Smooth muscle cell of the brain vasculature (primary cell): Measurements from ENCODE around the gene NGLY1.

Source experiments
- DNase-seq: peaks from one replicate; pipeline ENCODE4 v3.0.0-alpha.2; 2012; ENCODE audit warnings: low read depth, low spot score

NGLY1 gene

GRCh38 chr3:25784971-25785370 lies 1.7 kb upstream of the NGLY1 start:
- no peak for DNase-seq

- no peak for DNase-seq
These were observed 644 bp upstream of the NGLY1 start for GRCh38 chr3:25783661-25784512.

DNA sequence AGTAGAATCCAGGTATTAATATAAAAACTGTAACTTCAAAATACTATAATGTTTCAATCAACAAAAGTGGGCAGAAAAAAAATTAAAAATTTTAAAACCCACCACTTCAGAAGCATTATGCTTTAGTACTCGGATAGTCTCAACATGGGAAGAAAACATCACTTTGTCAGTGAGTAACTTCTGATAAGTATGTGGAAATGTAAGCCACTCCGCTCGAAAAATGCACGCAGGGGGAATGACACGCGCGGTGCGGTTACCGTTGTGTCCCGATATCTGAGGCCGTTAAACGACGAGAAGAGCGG lies 656 bp downstream of the NGLY1 start:
- no peak for DNase-seq

DNA sequence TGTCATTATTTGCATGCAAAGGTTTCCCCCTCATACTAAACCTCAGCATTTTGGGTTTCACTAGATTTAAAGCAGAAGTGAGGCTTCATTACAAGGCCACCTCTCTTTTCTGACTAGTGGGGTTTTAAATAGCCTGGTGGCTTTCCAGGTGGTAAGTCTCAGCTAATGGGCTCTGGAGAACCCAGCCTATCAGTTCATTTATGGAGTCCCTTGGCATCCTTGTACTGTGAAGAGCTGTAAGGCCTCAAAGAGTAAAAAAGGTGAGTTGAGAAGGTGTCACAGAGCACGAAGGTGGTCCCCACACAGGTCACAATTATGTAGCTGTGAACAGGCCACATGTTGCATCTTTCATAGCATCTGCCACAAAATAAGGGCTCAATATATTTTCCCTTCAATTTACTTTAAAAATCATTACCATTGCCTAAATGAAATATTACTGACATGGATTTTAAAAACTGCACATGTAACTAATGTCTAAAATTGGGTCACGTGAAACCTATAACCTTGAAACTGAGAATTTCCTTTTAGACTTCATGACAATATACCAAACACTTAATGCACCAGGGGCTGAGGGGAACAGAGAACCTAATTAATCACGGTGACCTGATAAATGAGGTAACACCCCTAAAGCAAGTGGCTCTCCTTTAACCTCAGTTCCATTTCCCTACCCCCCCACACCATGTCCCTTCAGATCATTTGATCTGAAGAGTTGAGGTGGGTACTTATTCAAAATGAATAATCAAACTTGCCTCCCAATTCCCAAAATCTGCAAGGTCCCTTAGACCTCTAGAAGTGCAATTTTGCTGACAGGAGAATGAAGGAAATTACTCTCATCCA lies 1.3 kb downstream of the NGLY1 start:
- no peak for DNase-seq

DNA sequence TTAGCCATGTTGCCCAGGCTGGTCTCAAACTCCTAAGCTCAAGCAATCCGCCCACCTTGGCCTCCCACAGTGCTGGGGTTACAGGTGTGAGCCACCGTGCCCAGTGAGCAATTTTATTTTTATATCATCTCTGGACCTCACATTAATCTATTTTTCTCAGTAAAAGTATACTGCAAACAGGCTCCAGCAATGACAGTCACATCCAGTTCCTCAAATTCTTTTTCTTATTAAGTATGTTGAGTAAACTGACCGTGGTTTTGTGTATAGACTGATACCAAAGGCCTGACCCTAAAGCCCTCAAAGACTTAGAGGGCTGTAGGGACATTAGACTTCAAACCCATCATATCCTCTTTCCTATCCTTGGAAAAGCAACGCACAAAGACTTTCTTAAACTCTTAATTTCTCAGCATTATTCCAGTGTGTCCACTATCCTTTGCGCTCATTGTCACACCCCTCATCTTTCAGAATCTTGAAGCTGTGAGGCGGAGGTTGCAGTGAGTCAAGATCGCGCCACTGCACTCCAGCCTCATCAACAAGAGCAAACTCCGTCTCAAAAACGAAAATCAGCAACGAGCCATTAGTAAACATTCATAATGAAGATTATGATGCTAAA lies 2.0 kb downstream of the NGLY1 start:
- DNase-seq = no peak

DNA sequence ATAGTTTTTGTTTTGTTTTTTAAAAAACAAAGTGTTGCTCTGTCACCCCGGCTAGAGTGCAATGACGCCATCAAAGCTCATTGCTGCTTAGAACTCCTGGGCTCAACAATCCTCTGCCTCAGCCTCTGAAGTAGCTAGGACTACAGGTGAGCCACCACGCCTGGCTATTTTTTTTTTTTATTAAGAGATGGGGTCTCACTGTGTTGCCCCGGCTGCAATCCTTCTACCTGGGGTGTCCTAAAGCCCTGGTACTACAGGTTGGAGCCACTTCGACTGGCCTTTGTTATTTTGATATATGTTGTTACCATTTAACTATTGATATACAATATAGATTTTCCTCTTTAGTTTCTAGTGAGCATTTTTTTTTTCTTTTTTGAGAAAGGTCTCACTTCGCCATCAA lies 2.6 kb downstream of the NGLY1 start:
- DNase-seq = no peak

DNA sequence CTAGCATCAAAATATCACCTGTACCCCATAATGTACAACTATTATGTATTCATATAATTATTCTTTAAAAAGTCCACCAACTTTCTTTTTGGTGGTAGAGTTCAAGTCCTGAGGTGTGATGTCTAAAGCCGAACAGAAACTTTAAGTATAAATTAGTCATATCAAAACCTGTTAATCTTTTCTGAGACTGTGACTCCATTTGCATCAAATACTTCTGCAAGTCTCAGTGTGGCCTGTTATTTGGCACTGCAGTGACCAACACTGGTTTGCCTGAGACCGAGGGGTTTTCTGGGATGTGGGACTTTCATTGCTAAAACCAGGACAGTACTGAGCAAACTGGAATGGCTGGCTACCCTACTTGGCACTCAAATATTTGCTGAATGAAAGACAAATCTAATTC lies 7.3 kb downstream of the NGLY1 start:
- no peak for DNase-seq

DNA sequence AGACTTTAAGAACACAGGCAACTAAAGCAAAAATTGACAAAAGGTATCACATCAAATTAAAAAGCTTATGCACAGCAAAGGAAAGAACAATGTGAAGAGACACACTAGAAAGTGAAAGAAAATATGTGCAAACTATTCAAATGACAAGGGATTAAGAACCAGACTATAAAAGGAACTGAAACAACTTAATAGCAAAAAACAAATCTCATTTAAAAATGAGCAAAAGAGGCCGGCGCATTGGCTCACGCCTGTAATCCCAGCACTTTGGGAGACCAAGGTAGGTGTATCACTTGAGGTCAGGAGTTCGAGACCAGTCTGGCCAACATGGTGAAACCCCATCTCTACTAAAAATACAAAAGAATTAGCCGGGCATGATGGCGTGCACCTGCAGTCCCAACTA lies 14.4 kb downstream of the NGLY1 start:
- no peak for DNase-seq

DNA sequence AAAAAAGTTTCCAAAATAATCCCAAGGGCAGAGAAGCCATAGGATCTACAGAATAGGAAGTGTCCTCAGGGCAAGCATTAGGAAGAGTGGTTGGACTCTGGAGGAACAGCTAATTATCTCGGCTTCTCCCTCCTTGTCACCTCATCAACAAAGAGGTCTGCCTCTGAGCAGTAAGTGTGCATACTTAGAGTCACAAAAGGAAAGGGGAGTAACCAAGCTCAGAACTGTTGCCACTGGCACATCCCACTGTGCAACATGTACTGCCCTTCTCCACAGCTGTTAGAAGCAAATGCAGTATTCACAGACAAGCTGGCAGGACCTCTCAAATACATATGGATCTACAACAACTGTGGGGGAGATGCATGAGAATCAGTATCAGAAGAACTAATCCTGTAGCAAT lies 31.5 kb downstream of the NGLY1 start:
- DNase-seq = no peak

DNA sequence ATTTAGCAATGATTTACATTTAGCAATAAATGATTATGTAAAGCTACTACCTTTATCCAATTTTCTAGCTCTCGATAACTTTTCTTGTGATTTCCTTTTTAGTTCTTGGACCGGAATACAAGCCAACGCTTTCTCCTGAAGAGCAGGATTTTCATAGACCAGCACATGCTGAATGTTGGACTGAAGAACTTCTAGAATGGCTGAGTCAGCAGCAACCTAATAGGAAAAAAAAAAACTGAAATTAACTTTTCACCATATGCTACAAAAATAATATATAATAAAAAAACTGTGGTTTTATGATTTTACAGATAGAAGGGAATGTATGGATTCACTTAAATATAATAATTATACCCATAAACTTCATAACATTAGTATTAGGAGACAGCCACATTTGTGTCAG lies 32.2 kb downstream of the NGLY1 start:
- DNase-seq = no peak

DNA sequence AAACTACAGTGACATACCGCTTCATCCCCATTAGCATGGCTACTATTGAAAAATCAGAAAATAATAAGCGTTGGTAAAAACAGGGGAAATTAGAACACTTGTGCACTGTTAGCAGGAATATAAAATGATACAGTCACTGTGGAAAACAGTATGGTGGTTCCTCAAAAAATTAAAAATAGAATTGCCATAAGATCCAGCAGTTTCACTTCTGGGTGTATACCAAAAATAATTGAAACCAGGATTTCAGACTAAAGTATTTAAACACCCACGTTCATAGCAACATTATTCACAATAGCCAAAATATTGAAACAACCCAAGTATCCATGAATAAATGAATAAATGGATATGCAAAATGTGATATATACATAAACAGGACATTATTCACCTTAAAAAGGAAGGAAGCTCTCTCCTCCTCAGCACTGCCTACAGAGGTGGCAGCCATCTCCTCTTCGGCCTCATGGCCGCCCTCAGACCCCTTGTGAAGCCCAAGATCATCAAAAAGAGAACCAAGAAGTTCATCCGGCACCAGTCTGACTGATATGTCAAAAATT lies 34.1 kb downstream of the NGLY1 start:
- no peak for DNase-seq

- no peak for DNase-seq
These were observed 35.1 kb downstream of the NGLY1 start for GRCh38 chr3:25748189-25748588.

DNA sequence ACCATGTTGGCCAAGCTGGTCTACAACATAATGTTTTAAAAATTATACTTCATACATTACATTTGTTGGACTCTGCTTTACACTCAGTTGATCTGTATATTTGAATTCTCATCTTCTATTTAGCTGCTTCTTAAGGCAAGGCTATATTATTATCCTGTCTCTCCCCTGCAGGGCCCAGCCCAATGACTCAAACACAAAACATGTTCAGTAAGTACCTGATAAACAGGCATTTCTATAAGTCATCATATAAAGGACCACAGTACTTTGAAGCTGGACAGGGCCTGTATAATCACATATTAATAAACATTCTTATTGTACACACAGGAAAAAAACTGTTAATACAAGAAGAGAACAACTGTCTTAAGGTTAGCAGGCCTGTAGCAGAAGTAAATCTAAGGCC lies 36.2 kb downstream of the NGLY1 start:
- DNase-seq = no peak

DNA sequence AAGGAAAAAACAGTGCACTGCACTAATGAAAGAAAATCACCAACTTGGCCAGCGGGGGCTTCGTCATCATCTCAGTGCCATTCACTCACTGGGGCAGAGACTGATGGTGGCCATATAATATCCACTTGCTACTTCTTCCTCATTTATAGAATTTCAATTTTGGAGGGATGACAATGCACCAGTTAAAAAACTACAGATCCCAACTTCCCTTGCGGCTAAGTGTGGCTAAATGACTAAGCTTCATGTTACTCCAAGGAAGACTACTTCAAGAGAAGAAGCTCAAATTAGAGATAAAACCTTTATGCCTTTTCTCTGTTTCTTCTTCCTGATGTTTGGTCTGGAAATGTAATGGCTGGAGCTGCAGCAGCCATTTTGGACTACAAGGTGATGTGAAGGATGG lies 38.8 kb downstream of the NGLY1 start:
- no peak for DNase-seq

DNA sequence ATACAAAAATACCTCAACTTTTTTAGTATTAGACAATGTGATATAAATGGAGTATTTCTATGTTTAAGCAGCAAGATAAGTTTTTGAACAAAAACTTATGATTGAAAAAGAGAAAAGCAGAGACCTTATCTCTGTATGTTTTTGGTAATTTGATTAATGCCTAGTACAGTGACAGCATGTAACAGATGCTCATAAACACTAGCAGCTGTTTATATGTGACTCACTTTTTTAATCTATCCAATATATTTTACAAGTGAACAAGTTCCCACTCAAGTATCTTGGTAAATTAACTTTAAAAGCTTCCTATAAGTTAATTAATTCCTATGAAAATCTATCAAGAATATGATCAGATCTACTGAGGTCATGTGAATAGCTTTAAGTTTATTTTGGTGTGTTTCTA lies 55.1 kb downstream of the NGLY1 start:
- DNase-seq = no peak

DNA sequence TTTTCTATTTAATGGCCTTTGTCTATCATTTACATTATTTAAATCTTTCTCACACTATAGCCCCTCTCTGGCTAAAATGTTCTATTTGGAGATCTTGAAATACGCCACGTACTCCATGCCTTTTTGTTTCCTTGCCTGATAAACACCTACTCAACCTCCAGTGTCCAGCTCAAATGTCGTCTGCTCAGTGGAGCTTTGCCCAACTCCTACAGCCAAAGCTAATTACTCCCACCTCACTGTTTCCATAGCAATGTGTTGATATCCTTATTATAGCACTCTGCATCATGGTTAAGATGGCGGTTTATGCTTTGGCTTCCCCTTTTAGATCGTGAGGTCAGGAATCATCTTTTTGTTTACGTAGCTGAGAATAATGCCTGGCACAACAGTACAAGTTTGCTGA lies 55.9 kb downstream of the NGLY1 start:
- DNase-seq = no peak

- DNase-seq = no peak
These were observed 57.4 kb downstream of the NGLY1 start for GRCh38 chr3:25725810-25726209.

GRCh38 chr3:25724948-25725645 lies 58.1 kb downstream of the NGLY1 start:
- DNase-seq = no peak

GRCh38 chr3:25723802-25724201 lies 59.4 kb downstream of the NGLY1 start:
- no peak for DNase-seq

DNA sequence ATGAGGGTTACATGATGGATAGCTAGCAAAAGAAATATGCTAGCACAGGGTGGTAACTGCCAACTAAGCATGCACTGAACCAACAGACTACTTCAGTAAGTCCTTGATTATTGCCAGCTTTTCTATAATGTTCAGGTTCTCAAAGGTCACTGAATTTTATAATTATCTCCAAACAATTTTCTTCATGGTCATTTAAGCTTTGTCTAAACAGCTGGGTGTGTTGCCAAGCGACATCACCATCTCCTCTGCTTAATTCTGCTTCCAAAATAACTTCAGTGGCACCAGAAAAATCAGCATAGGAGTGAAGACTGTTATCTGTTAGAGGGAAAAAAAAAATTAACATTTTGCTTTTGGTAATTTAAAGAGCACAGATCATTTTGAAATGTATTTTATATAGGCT lies 63.9 kb downstream of the NGLY1 start:
- DNase-seq = no peak

DNA sequence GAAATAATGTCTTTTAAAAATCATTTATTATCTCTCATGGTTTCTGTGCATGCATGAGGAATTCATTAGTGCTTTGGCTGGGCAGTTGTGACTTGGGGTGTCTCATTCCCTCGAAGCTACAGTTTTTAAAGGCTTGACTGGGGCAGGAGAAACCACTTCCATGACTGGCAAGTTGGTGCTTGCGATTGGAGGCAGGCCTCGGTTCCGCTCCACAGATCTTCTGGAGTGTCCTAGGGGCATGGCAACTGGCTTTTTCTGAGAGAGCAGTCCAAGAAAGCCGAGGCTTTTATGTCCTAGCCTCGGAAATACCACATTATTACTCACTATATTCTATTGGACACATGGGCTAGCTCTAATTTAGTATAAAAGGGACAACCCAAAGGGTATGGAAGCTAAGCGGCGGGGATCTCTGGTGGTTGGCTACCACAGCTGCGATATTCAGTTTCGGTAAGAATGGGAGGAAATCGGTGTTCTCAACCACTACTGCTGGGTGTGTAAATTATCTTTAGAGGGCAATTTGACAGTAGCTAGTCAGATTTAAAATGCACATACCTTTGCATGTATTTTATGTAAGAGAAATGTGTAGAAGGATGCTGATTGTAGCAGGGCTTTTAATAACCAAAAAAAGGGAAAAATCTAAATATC lies 69.8 kb downstream of the NGLY1 start:
- DNase-seq = no peak
